H7 (cell line): Measurements from ENCODE around the gene HSPG2. TPM values are rescaled to one million over a fixed set of nuclear protein-coding genes. Genes with fewer than 3 reads are reported as not detected.
"Not testable (repeated sequence)": the region's sequence is repeated elsewhere in the genome, so short reads cannot be mapped to it uniquely, and the experiment has no call there.

Source experiments
- DNase-seq: peaks from one replicate; pipeline ENCODE4 v3.0.0; 2012
- H3K27me3 ChIP-seq: 2 replicates; pipeline ENCODE4 v1.6.0; 2011; ENCODE audit warnings: mild to moderate bottlenecking, low read length; ENCODE audit not compliant: control insufficient read depth, insufficient read depth
- H3K36me3 ChIP-seq: replicated peaks from 2 replicates; pipeline ENCODE4 v1.5.1; 2011; ENCODE audit warnings: low read length; ENCODE audit not compliant: control insufficient read depth, insufficient read depth
- H3K4me3 ChIP-seq: 2 replicates; pipeline ENCODE4 v1.5.1; 2011; ENCODE audit warnings: low read depth, mild to moderate bottlenecking, control low read depth, low read length, moderate library complexity; ENCODE audit not compliant: insufficient read depth
- total RNA-seq: library from RNA; depleted of rRNA; stranded (reverse); fragments of >200 nt; shearing (Covaris generic); gene quantifications from 2 replicates; pipeline ENCODE4 v1.2.3, GENCODE V29; 2014; rRNA removed

Gene HSPG2
- total RNA-seq = 43.5 and 49.2 TPM in 2 replicates

GRCh38 chr1:21937034-21937371 lies at the start of gene HSPG2:
Gene HSPG2, minus strand, starts transcription at chr1:21937310. Its CDS starts 93 bp downstream, at chr1:21937217.
- Histone ChIP-seq H3K4me3 (peak within 1 kb of the TSS; percentile 56), H3K27me3 (no peaks in the 10 kb centered on the region), H3K36me3 (no peaks in the 10 kb centered on the region)
- DNase-seq = no peak

DNA sequence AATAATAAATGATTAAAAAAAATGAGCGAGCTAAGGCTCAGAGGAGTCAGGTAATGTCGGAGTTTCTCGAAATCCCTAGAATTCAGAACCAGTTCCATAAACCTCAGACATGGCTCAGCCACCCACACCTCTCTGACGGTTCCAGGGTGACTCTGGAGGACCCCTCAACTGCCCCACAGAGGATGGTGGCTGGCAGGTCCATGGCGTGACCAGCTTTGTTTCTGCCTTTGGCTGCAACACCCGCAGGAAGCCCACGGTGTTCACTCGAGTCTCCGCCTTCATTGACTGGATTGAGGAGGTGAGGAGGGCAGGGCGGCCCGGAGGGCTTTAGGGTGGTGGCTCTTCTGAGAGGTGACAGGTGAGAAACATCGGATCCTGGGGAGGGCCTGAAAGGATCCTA lies 49.3 kb upstream of the HSPG2 start:
- H3K36me3 ChIP-seq, H3K27me3 ChIP-seq, DNase-seq, H3K4me3 ChIP-seq: not testable (repeated sequence)

DNA sequence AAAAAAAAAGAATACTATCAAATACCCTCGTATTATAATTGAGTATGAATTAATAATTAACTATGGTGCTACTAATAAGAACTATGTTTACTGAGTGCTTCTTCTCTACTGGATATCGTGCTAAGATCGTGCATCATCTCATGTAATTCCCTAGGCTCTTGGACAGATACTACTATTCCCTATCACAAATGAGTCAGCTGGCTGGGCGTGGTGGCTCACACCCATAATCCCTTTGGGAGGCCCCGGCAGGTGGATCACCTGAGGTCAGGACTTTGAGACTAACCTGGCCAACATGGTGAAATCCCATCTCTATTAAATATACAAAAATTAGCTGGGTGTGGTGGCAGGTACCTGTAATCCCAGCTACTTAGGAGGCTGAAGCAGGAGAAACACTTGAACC lies 48.8 kb upstream of the HSPG2 start:
- H3K27me3 ChIP-seq, DNase-seq, H3K36me3 ChIP-seq, H3K4me3 ChIP-seq: not testable (repeated sequence)

GRCh38 chr1:21983539-21983938 lies 46.4 kb upstream of the HSPG2 start:
- not testable (repeated sequence) for H3K27me3 ChIP-seq, DNase-seq, H3K36me3 ChIP-seq, H3K4me3 ChIP-seq

- not testable (repeated sequence) for H3K27me3 ChIP-seq, H3K4me3 ChIP-seq
- peak; percentile 46 for DNase-seq
Observed at GRCh38 chr1:21982122-21982521, 45.0 kb upstream of the HSPG2 start.

GRCh38 chr1:21981253-21981652 lies 44.1 kb upstream of the HSPG2 start:
- H3K36me3 ChIP-seq, DNase-seq, H3K4me3 ChIP-seq, H3K27me3 ChIP-seq: not testable (repeated sequence)

More at GRCh38 chr1:21982122-21982521, 45.0 kb upstream of the HSPG2 start:
- H3K36me3 ChIP-seq = not testable (repeated sequence)

- not testable (repeated sequence) for H3K36me3 ChIP-seq, H3K4me3 ChIP-seq, H3K27me3 ChIP-seq, DNase-seq
Observed at GRCh38 chr1:21980515-21981220, 43.6 kb upstream of the HSPG2 start.

DNA sequence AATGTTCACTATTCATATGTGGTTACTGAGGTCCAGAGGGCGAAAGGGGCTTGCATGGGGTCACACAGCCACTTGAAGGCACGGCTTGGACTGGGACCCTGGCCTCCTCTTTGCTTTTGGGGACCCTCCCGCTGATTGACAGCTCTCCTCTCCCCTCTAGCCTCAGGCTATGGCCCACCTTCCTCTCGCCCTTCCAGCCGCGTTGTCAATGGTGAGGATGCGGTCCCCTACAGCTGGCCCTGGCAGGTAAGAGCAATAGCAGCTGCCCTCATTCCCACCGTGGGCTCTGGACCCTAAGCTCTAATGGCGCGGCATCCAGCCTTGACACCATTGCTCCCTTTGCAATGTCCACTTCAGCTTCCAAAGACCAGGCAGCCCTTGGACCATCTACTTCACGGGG lies 41.1 kb upstream of the HSPG2 start:
- not testable (repeated sequence) for H3K4me3 ChIP-seq, H3K27me3 ChIP-seq, DNase-seq, H3K36me3 ChIP-seq

DNA sequence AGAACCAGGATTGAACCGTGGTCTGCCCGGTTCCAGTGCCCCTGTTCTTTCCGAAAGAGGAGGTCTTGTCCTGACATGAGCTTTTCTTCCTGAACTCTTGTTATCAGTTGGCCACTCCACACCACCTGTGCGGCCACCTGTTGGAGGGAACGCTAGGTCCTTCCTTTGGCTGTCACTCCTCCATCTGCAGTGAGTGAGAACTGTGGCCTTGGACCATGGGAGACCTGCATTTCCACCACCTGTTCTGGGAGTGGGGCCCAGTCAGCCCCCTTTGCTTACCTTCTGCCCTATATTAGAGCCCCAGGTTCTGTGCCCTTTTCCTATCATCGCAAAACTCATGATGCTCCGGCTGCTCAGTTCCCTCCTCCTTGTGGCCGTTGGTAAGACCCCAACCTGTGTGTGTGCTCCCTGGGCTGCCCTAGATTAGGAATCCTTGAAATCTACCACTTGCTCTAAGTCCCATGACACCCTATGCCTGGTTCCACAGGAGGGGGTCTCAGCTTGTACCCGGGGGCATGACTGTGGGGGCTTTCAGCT lies 39.7 kb upstream of the HSPG2 start, which contains the start of gene CELA3B:
CELA3B (plus strand) TSS at position 320 of the 537 bp plus-strand sequence; CDS start at position 338, 18 bp downstream.
- H3K27me3 ChIP-seq, H3K4me3 ChIP-seq, H3K36me3 ChIP-seq, DNase-seq: not testable (repeated sequence)

DNA sequence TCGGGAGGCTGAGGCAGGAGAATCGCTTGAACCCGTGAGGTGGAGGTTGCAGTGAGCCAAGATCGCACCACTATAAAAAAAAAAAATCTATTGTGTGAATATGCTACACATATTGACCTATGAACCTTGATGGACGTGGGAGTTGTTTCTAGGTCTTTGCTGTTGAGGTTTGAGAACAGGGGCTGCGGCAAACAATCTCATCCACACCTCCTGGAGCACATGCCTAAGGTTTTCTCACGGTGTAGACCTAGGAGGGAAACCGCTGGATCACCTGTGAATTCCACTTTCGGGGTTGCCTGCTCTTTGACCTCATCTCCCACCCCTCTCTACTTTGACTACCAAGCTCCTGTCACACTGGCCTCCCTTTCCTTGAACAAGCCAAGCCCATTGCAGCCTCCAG lies 38.2 kb upstream of the HSPG2 start:
- not testable (repeated sequence) for H3K4me3 ChIP-seq, H3K36me3 ChIP-seq, DNase-seq, H3K27me3 ChIP-seq

DNA sequence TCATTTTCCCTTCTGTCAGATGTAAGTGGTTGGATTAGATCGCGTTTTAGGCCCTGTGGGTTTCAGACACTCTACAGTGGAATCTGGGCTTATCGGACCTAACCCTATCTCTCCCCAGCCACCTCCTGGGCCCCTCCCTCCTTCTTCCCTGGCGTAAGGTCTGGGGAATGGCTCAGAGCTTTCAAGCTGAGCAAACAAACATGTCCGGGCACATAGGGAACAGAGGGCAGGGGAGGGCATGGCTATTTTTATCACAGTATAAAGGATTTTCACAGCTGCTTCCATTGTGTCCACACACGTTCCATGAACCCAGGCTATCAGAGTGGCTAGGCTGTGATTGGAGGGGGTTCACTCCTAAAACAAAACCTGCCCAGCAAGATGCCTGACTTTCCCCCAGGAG lies 37.6 kb upstream of the HSPG2 start:
- H3K4me3 ChIP-seq, H3K36me3 ChIP-seq, DNase-seq, H3K27me3 ChIP-seq: not testable (repeated sequence)

DNA sequence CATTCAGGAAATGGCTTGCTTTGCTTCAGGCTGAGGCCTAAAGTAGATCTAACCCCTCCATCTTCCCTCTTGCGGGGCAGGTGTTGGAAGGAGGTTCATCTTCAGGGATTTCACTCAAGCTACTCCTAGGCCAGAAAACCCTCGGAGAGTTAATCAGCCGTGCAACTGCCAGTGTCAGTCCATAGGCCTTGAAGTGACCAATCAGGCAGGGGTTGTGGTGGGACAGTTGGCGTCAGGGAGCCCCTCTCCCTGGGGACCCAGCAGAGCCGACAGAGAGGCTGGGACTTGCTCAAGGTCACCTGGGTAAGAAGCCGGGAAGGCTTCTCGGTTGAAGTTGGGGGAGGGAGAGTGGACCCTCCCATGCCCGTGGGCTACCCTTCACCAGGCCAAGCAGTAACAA lies 36.8 kb upstream of the HSPG2 start:
- DNase-seq, H3K4me3 ChIP-seq, H3K36me3 ChIP-seq, H3K27me3 ChIP-seq: not testable (repeated sequence)

- not testable (repeated sequence) for H3K4me3 ChIP-seq, H3K27me3 ChIP-seq, DNase-seq, H3K36me3 ChIP-seq
Observed at GRCh38 chr1:21972973-21973441, 35.9 kb upstream of the HSPG2 start.

DNA sequence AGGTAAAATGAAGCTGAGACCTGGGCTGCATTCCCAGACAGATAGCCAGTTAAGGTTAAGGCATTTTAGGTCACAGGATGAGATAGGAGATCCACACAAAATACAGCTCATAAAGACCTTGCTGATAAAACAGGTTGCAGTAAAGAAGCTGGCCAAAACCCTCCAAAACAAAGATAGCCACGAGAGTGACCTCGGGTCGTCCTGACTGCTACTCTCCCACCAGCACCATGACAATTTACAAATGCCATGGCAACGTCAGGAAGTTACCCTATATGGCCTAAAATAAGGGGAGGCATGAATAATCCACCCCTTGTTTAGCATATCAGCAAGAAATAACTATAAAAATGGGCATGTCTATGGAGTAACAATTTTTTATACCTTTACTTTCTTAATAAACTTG lies 33.4 kb upstream of the HSPG2 start:
- H3K36me3 ChIP-seq, H3K27me3 ChIP-seq, H3K4me3 ChIP-seq, DNase-seq: not testable (repeated sequence)

DNA sequence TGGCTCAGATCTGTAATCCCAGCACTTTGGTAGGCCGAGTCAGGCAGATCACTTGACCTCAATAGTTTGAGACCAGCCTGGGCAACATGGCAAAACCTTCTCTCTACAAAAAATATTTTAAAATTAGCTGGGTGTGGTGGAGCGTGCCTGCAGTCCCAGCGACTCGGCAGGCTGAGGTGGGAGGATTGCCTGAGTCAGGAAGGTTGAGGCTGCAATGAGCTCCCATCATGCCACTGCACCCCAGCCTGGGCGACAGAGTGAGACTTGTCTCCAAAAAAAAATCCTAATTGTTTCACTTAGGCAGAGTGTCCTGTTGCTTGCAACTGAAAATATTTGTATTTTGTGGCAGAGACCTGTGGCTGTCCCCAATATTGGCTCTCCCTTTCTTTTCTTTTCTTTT lies 32.0 kb upstream of the HSPG2 start:
- H3K4me3 ChIP-seq, H3K27me3 ChIP-seq, DNase-seq, H3K36me3 ChIP-seq: not testable (repeated sequence)
